Choroid plexus epithelial cell (primary cell): ENCODE results near the gene ITPKC.
"Not testable (repeated sequence)": the region's sequence is repeated elsewhere in the genome, so short reads cannot be mapped to it uniquely, and the experiment has no call there.

ENCODE experiments used
- DNase-seq: peaks from one replicate; pipeline ENCODE4 v3.0.0-alpha.2; 2010; ENCODE audit warnings: low read depth
- H3K4me3 ChIP-seq: 2 replicates; pipeline ENCODE4 v1.5.1; 2011; ENCODE audit warnings: low read depth, mild to moderate bottlenecking, control low read depth, low read length, moderate library complexity
- CTCF ChIP-seq: conservative IDR thresholded peaks from 2 replicates; pipeline ENCODE4 v1.5.1; 2011; ENCODE audit warnings: low read depth, mild to moderate bottlenecking, control low read depth, inconsistent platforms, low read length, moderate library complexity

Gene ITPKC

GRCh38 chr19:40763963-40764362 lies 47.1 kb downstream of the ITPKC start:
- DNase-seq = no peak
- TF ChIP-seq CTCF = no peak
- H3K4me3 ChIP-seq = no peak overlapping the region

GRCh38 chr19:40766385-40766784 lies 49.5 kb downstream of the ITPKC start:
- not testable (repeated sequence) for H3K4me3 ChIP-seq, DNase-seq

GRCh38 chr19:40768869-40769268 lies 52.0 kb downstream of the ITPKC start:
- no peak overlapping the region for H3K4me3 ChIP-seq
- no peak for DNase-seq
- no peak for TF ChIP-seq CTCF

GRCh38 chr19:40771101-40771862 lies 54.4 kb downstream of the ITPKC start:
- DNase-seq = not testable (repeated sequence)

GRCh38 chr19:40774916-40775631 lies 58.2 kb downstream of the ITPKC start, which contains the start of gene MIA:
TSS of gene MIA (plus strand) at chr19:40775521. CDS start at chr19:40775543, 22 bp downstream.
- TF ChIP-seq CTCF = no peak
- DNase-seq = no peak
- H3K4me3 ChIP-seq = no peak within 1 kb of the TSS

More at GRCh38 chr19:40771101-40771862, 54.4 kb downstream of the ITPKC start:
- not testable (repeated sequence) for H3K4me3 ChIP-seq

- no peak overlapping the region for H3K4me3 ChIP-seq
- DNase-seq = no peak
- TF ChIP-seq CTCF = no peak
Observed at GRCh38 chr19:40775632-40776022, 58.7 kb downstream of the ITPKC start.

- no peak for DNase-seq
- no peak overlapping the region for H3K4me3 ChIP-seq
- TF ChIP-seq CTCF = no peak
Observed at GRCh38 chr19:40776364-40776763, 59.5 kb downstream of the ITPKC start.
